WI38 (cell line): ENCODE measurements around the gene EMD.

Experiments used
- H3K4me3 ChIP-seq: 2 replicates; pipeline ENCODE4 v1.5.1; 2011; ENCODE audit warnings: low read depth, mild to moderate bottlenecking, control low read depth, low read length
- CTCF ChIP-seq: IDR thresholded peaks from 2 replicates; pipeline ENCODE4 v1.5.1; 2012; ENCODE audit warnings: low read depth, mild to moderate bottlenecking, control low read depth, low read length

Gene EMD

GRCh38 chrX:154369449-154370299 is 9.4 kb upstream of the EMD start:
- TF ChIP-seq CTCF, result no peak
- peak overlapping the region; percentile 82 for H3K4me3 ChIP-seq

- no peak for TF ChIP-seq CTCF
- H3K4me3 ChIP-seq, result peak overlapping the region; percentile 82
Observed at GRCh38 chrX:154370300-154371016, 8.6 kb upstream of the EMD start.

GRCh38 chrX:154371017-154371788 is 7.9 kb upstream of the EMD start:
- peak overlapping the region; percentile 82 for H3K4me3 ChIP-seq
- no peak for TF ChIP-seq CTCF

GRCh38 chrX:154371789-154372300 is 7.2 kb upstream of the EMD start:
- TF ChIP-seq CTCF, result no peak
- peak overlapping the region; percentile 74 for H3K4me3 ChIP-seq

GRCh38 chrX:154372612-154373022 is 6.5 kb upstream of the EMD start:
- TF ChIP-seq CTCF, result no peak
- H3K4me3 ChIP-seq, result peak overlapping the region; percentile 74

- H3K4me3 ChIP-seq, result peak overlapping the region; percentile 74
- TF ChIP-seq CTCF, result peak; percentile 28; the same call in 1 of the 2 replicates
Observed at GRCh38 chrX:154373340-154374306, 5.5 kb upstream of the EMD start.
